Cardiac muscle cell (in vitro differentiated cells and primary cell): Measurements from ENCODE around the gene MRPL17. TPM values are rescaled to one million over a fixed set of nuclear protein-coding genes. Genes with fewer than 3 reads are reported as not detected.
"Not testable (repeated sequence)": the region's sequence is repeated elsewhere in the genome, so short reads cannot be mapped to it uniquely, and the experiment has no call there.

ENCODE experiments used
- DNase-seq, 2 donors: peaks; one replicate each; pipeline versions ENCODE4 v3.0.0 to v3.0.0-alpha.2; 2010 to 2017; ENCODE audit warnings: low read depth in 1 of 2, low spot score in 1 of 2
- H3K27ac ChIP-seq: fragments of 200-600 bp; sonication (generic); 2 replicates; pipeline ENCODE4 v1.5.1; 2016
- H3K27me3 ChIP-seq: fragments of 200-600 bp; sonication (generic); 2 replicates; pipeline ENCODE4 v1.6.0; 2016; ENCODE audit warnings: control low read depth
- H3K36me3 ChIP-seq: fragments of 200-600 bp; sonication (generic); 2 replicates; pipeline ENCODE4 v1.5.1; 2016; ENCODE audit warnings: control low read depth
- H3K4me1 ChIP-seq: fragments of 200-600 bp; sonication (generic); 2 replicates; pipeline ENCODE4 v1.8.1; 2017; ENCODE audit warnings: low read depth, mild to moderate bottlenecking, mixed run types
- H3K4me3 ChIP-seq: fragments of 200-600 bp; sonication (generic); 2 replicates; pipeline ENCODE4 v1.5.1; 2016; ENCODE audit warnings: mild to moderate bottlenecking
- H3K9me3 ChIP-seq: fragments of 200-600 bp; sonication (generic); 2 replicates; pipeline ENCODE4 v1.5.1; 2017; ENCODE audit warnings: low read depth, mild to moderate bottlenecking, control low read depth
- polyA plus RNA-seq: library from polyadenylated mRNA; unstranded; fragments of >200 nt; fragmentation: Nextera tagmentation; extraction: Ambion mirVana; gene quantifications from 2 replicates; pipeline ENCODE4 v1.2.1, GENCODE V29; 2016
- total RNA-seq: library from RNA; depleted of rRNA; stranded (reverse); fragments of >200 nt; gene quantifications from 2 replicates; pipeline ENCODE4 v1.2.3, GENCODE V29; 2016
- TF ChIP-seq, protein P1 (sequence below): IDR thresholded peaks from 2 replicates; pipeline ENCODE4 v1.5.1; 2012; ENCODE audit warnings: low read depth, mild to moderate bottlenecking, low read length

The MRPL17 gene
- total and polyA plus RNA-seq, 2 experiments from 2014 or later: 100 to 108 TPM

DNA sequence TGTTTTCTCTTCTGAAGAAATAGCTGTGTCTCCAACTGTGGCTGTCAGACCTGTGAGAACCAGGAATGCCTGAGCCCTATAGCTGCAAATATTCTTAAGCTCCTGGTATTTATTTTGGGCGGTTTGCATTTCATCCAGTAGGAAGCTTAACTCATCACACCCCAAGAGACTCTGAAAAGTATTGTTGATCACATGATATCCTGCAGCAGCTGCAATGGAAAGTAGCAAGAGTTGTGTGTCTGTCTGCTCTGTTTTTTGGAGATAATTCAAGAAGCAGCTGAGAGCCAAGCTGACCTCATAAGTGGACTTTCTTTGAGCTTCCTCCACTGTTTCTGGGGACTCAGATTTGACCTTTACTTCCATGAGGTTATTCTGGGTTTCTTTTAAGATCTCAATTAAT lies 36.4 kb upstream of the MRPL17 start:
- H3K9me3 ChIP-seq: no peaks in the 10 kb centered on the region
- H3K36me3 ChIP-seq: no peaks in the 10 kb centered on the region
- no peaks in the 10 kb centered on the region for H3K4me1 ChIP-seq
- TF ChIP-seq, protein P1, sequence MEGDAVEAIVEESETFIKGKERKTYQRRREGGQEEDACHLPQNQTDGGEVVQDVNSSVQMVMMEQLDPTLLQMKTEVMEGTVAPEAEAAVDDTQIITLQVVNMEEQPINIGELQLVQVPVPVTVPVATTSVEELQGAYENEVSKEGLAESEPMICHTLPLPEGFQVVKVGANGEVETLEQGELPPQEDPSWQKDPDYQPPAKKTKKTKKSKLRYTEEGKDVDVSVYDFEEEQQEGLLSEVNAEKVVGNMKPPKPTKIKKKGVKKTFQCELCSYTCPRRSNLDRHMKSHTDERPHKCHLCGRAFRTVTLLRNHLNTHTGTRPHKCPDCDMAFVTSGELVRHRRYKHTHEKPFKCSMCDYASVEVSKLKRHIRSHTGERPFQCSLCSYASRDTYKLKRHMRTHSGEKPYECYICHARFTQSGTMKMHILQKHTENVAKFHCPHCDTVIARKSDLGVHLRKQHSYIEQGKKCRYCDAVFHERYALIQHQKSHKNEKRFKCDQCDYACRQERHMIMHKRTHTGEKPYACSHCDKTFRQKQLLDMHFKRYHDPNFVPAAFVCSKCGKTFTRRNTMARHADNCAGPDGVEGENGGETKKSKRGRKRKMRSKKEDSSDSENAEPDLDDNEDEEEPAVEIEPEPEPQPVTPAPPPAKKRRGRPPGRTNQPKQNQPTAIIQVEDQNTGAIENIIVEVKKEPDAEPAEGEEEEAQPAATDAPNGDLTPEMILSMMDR: no peak
- H3K27me3 ChIP-seq: no peaks in the 10 kb centered on the region
- no peak overlapping the region for H3K4me3 ChIP-seq
- no peak overlapping the region for H3K27ac ChIP-seq
- peak in 1 of 2 donors; percentile 4 for DNase-seq

DNA sequence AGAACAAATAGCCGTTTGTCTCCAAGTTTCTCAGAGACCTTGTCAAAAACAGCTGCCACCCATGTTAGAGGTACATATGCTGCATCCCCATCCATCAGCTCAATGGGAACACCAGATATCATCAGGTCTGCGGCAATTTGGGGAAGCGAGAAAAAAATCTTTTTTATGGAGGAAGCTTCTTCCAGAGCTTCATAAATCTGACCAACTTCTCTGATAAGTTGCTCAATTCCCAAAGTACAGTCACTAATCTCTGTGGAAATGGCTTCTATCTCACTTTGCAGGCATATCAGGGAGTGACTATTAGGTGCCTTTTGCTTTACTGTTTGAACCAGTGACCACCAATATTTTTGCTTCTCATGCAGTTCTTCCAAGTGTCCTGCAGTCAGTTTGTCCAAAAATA lies 34.3 kb upstream of the MRPL17 start:
- Histone ChIP-seq H3K4me3 (no peak overlapping the region), H3K36me3 (no peaks in the 10 kb centered on the region), H3K4me1 (no peaks in the 10 kb centered on the region), H3K27me3 (no peaks in the 10 kb centered on the region), H3K27ac (no peak overlapping the region), H3K9me3 (no peaks in the 10 kb centered on the region)
- TF ChIP-seq, protein P1: no peak
- no peak for DNase-seq

DNA sequence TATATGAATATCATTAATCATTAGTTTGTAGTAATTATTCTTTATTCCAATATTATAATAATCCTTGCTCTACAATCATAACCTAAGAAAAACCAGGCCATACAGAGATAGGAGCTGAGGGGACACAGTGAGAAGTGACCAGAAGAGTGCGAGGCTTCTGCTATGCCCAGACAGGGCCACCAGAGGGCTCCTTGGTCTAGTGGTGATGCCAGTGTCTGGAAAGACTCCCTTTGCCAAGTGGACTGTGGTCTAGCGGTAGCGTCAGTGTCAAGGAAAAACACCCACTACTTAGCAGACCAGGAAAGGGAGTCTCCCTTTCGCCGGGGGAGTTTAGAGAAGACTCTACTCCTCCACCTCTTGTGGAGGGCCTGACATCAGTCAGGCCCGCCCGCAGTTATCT lies 28.4 kb upstream of the MRPL17 start:
- H3K9me3 ChIP-seq, H3K27ac ChIP-seq, H3K4me1 ChIP-seq, H3K27me3 ChIP-seq, H3K36me3 ChIP-seq, H3K4me3 ChIP-seq: not testable (repeated sequence)
- DNase-seq: peak in 1 of 2 donors; percentile 20
- TF ChIP-seq, protein P1: peak; percentile 39

DNA sequence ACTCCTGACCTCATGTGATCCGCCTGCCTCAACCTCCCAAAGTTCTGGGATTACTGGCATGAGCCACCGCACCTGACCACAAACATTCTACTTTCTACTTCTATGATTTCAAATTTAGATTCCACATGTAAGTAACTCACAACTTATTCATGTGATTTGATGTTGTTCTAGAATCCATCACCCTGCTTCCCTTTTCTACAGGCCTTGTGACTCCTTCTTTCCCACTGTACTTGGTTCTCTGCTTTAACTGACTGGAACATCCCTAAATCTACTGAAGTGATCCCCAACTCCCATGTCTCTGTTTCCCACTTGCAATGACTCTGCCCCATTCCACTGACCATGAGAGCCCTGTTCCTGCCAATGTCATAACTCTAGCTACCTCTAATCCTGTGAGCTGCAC lies 25.7 kb upstream of the MRPL17 start:
- Histone ChIP-seq H3K27me3 (no peaks in the 10 kb centered on the region), H3K27ac (no peak overlapping the region), H3K4me1 (no peaks in the 10 kb centered on the region), H3K9me3 (no peaks in the 10 kb centered on the region), H3K36me3 (no peaks in the 10 kb centered on the region), H3K4me3 (no peak overlapping the region)
- TF ChIP-seq, protein P1: no peak
- DNase-seq: no peak

DNA sequence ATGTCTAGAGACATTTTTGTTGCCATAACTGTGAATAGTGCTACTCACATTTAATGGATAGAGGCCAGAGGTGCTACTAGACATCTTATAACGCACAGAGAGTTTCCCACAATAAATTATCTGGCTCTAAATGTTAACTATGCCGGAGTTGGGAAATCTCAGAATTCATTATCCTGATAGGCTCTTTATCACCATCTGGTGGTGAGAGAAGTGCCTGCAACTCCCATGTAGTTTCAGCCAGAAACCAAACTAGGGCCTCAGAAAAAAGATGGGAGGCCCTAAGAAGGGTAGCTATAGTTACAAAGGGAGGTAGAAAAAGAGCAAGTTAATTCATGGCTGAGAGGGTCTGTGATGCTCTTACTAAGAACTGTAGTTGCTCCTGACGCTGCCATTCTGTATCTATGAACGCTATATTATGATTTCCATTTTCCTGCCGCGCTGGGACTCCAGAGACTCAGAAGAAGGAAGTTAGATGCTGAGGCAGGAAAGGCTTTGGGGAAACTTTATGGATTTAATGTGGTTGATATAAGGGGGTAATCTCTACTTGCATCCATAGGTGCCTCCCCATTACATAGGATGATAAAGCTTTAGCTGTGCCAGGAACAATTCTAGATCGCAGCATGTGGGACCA lies 22.9 kb upstream of the MRPL17 start:
- Histone ChIP-seq H3K4me3 (no peak overlapping the region), H3K27ac (no peak overlapping the region), H3K4me1 (no peaks in the 10 kb centered on the region), H3K27me3 (no peaks in the 10 kb centered on the region), H3K36me3 (no peaks in the 10 kb centered on the region), H3K9me3 (no peaks in the 10 kb centered on the region)
- TF ChIP-seq, protein P1: peak; percentile 93
- peak; percentile 69 to 75 for DNase-seq
